22Rv1 (cell line): ENCODE results near the gene ATXN1.

Source experiments
- ZFX ChIP-seq: fragments of 450-650 bp; IDR thresholded peaks from 2 replicates; pipeline ENCODE4 v1.6.1; 2017; ENCODE audit warnings: antibody characterized with exemption, borderline replicate concordance
- TF ChIP-seq, protein P1 (sequence below): fragments of 450-650 bp; IDR thresholded peaks from 2 replicates; pipeline ENCODE4 v1.5.1; 2017; ENCODE audit warnings: mild to moderate bottlenecking

DNA sequence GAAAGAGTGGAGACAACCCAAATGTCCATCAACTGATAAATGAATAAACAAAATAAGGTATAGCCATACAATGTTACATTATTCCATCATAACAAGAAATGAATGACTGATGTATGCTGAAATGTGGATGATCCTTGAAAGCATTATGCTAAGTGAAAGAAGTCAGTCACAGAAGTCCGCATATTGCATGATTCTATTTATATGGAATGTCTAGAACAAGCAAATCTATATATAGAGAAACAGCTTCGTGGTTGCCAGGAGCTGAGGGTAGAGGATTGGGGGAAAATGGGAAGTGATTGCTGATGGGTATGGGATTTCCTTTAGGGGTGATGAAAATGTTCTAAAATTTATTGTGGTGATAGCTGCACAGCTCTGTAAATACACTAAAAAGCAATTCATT is 196.8 kb downstream of the ATXN1 start:
- TF ChIP-seq, protein P1, sequence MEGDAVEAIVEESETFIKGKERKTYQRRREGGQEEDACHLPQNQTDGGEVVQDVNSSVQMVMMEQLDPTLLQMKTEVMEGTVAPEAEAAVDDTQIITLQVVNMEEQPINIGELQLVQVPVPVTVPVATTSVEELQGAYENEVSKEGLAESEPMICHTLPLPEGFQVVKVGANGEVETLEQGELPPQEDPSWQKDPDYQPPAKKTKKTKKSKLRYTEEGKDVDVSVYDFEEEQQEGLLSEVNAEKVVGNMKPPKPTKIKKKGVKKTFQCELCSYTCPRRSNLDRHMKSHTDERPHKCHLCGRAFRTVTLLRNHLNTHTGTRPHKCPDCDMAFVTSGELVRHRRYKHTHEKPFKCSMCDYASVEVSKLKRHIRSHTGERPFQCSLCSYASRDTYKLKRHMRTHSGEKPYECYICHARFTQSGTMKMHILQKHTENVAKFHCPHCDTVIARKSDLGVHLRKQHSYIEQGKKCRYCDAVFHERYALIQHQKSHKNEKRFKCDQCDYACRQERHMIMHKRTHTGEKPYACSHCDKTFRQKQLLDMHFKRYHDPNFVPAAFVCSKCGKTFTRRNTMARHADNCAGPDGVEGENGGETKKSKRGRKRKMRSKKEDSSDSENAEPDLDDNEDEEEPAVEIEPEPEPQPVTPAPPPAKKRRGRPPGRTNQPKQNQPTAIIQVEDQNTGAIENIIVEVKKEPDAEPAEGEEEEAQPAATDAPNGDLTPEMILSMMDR = no peak
- TF ChIP-seq ZFX = no peak
